ENCODE data around the gene ADCK1.

GRCh38 chr14:77883847-77884238, 83.9 kb downstream of the ADCK1 start:
- TF ChIP-seq CTCF (conservative IDR thresholded peaks at IDR 0.05; ENCODE audit: low read length) (no peak), EZH2phosphoT487 (IDR thresholded peaks at IDR 0.05; ENCODE audit: borderline replicate concordance, low read depth, low read length) (no peak)
